Measurements from ENCODE around the gene C12orf57.

C12orf57 gene

GRCh38 chr12:6917491-6918231 is 26.2 kb upstream of the C12orf57 start:
- DNase-seq (ENCODE audit: low read depth): no peak

DNA sequence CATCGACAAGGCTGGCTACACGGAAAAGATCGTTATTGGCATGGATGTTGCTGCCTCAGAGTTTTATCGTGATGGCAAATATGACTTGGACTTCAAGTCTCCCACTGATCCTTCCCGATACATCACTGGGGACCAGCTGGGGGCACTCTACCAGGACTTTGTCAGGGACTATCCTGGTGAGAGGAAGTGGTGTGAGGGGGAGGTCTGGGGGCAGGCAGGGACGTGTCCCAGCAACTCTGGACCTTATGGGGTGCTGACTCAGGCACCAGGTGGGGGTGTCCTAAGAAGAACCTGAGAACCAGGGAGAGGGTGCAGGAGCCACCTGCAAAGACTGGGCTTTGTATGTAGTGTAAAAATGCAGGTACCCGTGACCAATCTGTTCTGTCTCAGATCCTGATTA is 24.2 kb upstream of the C12orf57 start:
- DNase-seq (ENCODE audit: low read depth): no peak

GRCh38 chr12:6921539-6921938 is 22.3 kb upstream of the C12orf57 start:
- DNase-seq (ENCODE audit: low read depth): no peak

DNA sequence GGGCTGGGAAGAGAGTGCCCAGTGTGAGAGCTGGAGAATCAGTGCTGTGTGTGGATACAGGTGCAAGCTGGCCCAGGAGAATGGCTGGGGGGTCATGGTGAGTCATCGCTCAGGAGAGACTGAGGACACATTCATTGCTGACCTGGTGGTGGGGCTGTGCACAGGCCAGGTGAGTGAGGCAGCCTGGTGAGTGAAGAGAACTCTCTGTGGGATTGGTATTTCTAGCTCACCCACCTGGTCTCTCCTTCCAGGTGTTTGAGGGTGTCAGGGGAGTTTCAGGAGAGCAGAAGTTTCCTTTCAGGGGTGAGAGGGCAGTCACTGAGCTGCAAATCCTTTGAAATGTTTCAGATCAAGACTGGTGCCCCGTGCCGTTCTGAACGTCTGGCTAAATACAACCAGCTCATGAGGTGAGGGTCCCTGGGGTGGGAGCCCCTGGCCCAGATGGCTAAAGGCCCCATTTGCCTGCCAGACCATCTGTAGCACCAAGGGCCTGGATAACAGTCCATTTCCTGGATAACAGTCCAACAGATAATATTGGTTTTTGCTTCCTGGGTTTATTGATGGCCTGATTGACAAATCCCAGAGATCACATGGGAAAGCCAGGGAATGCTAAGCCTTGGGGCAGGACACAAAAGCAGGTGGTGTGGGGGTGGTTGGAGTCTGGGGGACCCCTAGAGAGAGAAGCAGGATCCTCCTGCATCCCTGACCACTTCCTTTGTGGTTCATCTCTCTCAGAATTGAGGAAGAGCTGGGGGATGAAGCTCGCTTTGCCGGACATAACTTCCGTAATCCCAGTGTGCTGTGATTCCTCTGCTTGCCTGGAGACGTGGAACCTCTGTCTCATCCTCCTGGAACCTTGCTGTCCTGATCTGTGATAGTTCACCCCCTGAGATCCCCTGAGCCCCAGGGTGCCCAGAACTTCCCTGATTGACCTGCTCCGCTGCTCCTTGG is 21.6 kb upstream of the C12orf57 start:
- no peak for DNase-seq (ENCODE audit: low read depth)

DNA sequence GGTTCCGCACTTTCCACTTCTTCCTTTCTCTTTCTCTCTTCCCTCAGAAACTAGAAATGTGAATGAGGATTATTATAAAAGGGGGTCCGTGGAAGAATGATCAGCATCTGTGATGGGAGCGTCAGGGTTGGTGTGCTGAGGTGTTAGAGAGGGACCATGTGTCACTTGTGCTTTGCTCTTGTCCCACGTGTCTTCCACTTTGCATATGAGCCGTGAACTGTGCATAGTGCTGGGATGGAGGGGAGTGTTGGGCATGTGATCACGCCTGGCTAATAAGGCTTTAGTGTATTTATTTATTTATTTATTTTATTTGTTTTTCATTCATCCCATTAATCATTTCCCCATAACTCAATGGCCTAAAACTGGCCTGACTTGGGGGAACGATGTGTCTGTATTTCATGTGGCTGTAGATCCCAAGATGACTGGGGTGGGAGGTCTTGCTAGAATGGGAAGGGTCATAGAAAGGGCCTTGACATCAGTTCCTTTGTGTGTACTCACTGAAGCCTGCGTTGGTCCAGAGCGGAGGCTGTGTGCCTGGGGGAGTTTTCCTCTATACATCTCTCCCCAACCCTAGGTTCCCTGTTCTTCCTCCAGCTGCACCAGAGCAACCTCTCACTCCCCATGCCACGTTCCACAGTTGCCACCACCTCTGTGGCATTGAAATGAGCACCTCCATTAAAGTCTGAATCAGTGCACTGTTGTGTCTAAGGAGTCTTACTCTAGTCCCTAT is 20.7 kb upstream of the C12orf57 start:
- no peak for DNase-seq (ENCODE audit: low read depth)

DNA sequence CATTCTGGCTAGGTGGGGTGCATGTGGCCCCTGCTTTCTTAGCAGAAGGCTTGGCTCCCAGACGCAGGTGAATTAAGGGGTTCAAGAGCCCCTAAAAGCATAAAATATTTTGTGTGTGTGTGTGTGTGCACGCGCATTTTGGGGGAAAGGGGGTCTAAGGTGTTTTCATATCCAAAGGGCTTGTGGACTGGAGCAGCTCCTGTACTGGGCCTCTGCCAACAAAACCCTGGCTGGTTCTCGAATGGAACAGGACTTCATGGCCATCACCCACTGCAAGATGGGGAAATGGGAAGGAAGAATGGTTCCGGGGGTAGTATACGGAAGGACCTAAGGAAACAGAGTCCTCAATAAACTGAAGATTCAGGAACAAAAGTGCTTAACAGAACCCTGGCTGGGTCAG is 20.0 kb upstream of the C12orf57 start:
- no peak for DNase-seq (ENCODE audit: low read depth)

DNA sequence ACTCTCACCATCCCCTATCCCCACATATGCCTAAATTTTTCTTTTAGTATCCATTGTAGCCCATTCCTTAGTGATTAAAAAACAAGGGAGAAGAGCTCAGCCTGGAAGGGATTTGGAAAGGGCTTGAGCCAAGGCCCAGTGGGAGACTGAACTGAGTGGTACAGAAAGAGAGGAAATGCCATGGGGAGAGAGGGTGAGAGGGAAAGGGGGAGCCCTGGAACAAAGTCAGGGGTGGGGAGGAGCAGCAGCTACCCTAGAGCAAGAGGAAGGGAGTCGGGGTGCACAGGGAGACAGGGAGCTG is 18.6 kb upstream of the C12orf57 start:
- no peak for DNase-seq (ENCODE audit: low read depth)

DNA sequence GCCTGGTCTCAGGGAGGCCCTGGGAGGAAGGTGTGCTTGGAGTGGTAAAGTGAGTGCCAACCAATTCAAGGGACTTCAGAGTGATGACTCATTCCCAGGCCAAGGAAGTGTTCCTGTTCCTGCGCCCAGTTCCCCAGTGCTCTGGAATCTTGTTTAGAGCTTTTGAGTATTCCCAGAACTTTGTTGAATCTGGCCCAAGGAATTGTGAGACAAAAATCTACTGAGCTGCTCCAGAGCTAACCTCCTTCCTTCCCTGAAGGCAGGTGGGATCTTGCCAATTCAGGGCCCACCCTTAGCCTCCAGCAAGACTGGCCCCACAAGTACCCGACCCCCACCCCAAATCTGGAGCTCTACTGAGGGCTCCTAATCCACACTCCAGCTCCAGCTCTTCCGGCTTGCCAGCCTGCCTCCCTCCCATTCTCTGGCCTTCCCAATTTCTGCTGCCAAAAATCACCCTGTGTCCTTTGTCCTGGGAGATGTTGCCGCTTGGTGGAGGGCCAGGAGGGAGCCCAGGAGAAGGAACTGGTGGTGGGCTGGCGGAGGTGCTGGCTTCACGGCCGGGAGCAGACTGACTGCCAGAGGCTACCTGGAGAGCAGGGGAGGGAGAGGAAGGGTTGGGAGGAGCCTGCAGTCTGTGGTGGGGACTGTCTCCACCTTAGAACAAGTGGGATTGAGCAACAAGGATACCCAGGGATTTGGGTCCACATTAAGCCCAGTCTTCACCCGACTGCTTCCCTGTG is 18.1 kb upstream of the C12orf57 start:
- no peak for DNase-seq (ENCODE audit: low read depth)

DNA sequence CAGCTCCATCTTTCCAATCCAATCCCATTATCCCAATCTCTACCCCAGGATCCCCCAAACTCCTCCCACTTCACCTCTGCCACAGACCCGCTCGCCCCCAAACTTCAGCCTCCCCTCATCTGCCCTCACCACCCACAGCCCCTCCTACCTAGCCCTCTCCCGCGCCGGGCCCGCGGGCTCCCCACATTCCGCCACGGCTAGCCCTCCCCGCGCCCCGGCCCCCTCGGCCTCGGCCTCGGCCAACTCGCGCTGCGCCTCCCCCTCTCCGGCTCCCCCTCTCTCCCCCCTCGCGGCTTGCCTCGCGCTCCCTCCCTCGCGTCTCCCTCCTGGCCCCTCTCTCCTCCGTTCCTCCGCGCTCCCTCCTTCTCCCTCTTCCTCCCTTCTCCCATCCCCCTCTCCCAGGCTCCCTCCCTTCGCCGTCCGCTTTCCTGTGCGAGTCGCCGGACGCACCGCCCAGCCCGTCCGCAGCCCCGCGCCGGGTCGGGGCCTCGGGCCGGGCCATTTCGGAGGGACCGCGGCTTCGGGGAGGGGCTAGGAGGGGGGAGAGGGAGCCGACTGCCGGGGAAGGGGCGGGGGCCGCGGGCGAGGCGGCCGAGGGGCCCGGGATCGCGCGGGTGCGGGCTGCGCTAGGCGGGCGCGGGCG is 16.3 kb upstream of the C12orf57 start, which contains the start of gene ATN1:
Gene ATN1 (plus strand): TSS at position 581 of the 643 bp plus-strand sequence. CDS start 6,043 bp downstream, outside the sequence.
- DNase-seq (ENCODE audit: low read depth): no peak

GRCh38 chr12:6928022-6928702 is 15.7 kb upstream of the C12orf57 start:
- DNase-seq (ENCODE audit: low read depth): no peak

DNA sequence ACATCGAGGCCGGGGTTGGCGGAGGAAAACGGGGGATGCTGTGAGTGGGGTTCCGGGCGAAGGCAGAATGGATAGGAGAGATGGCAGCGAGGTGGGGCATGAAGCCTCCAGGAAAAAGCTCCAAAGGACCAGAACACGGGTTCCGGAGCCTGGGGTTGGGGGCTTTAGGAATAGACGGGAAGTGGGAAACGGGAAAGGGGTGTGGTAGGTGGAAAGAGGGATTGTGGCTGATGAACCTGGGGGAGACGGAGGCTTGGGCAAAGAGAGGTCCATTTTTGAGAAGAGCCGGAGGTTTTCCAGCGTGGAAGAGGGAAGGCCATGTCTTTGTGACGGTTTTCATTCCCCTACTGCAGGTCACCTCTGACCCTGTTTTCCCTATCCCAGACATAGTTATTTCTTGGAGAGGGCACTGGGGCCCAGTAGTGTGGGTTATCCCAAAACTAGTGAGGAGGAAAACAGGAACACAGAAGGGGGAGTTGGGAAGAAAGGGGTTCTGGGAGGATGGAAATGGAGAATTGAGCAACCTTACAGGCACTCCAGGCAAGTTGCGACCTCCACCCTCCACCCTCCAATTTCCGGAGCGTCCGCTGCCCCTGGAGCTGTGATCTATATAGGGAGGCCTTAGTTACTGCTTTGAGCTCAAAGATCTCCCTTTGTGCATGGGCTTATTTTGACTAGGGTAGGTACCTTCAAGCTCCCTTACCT is 15.0 kb upstream of the C12orf57 start:
- DNase-seq (ENCODE audit: low read depth): no peak

DNA sequence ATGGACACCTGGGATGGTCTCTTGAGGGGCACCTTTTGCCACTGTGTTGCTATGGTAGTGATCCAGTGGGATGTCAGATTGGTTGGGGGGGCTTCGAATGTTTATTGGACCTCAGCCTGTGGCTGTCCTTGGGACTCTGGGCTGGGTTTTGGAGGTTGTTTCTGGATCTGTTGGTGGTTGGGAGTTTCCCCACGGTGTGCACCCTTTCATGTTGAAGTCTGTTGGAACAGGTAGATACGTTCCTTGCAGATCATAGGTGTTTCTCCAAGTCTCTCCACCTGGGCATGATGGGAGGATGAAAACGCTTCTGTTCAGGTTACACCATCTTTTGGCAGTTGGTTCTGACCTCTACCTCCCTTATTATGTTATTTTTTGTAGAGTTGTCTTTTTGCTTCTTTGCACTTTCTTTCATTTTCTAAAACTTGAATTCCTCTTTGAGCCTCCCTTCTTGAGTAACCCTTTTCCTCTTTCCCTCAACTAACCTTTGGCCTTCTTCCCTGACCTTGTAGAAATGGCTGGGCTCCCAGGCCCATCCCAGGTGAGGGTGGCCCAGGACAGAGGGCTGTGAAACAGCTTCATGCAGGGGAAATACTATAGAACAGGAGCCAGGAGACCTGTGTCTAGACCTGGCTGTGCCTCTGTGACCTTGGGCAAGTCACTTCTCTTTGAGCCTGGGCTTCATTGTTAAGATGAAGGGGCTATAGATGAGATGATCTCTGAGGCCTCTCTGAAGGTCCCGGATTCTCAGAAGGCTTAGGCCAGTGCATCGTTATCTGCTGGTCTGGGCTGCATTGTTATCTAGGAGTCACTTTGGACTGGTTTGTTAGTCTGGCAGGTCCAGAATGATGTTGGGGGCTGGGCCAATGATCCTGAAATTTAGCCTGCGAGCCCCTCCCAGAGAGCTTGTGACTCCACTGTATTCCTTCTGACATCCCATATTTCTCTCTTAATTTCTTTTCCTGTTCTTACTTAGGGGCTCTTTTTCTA is 14.1 kb upstream of the C12orf57 start:
- no peak for DNase-seq (ENCODE audit: low read depth)

DNA sequence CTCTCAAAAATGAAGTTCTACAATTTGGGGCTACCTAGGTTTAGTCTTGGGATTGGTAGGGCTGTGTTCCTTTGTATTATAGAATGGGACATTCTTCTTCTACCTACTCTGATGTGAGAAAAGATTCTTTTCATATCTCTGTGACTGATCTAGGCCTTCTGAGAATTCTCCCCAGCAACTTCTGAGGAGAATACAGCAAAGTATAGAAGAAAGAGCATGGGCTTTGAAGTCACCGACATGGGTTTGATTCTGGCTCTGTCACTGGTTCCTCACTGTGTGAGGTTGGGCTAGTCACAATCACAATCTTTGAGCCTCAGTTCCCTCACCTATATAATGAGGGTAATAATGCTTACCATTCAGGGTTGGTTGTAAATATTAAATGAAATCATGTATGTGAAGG is 11.1 kb upstream of the C12orf57 start:
- DNase-seq (ENCODE audit: low read depth): no peak

GRCh38 chr12:6934110-6934509 is 9.7 kb upstream of the C12orf57 start:
- no peak for DNase-seq (ENCODE audit: low read depth)

DNA sequence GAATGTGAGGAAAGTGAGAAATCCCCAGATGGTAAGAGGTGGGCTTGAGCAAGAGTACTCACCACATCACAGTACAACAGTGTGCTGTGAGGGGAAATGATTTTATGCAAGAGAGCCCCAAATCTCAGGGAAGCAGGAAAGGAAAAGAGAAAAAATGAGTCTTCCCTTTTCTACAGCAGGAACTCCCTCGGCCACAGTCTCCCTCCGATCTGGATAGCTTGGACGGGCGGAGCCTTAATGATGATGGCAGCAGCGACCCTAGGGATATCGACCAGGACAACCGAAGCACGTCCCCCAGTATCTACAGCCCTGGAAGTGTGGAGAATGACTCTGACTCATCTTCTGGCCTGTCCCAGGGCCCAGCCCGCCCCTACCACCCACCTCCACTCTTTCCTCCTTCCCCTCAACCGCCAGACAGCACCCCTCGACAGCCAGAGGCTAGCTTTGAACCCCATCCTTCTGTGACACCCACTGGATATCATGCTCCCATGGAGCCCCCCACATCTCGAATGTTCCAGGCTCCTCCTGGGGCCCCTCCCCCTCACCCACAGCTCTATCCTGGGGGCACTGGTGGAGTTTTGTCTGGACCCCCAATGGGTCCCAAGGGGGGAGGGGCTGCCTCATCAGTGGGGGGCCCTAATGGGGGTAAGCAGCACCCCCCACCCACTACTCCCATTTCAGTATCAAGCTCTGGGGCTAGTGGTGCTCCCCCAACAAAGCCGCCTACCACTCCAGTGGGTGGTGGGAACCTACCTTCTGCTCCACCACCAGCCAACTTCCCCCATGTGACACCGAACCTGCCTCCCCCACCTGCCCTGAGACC is 8.2 kb upstream of the C12orf57 start:
- DNase-seq (ENCODE audit: low read depth): no peak

DNA sequence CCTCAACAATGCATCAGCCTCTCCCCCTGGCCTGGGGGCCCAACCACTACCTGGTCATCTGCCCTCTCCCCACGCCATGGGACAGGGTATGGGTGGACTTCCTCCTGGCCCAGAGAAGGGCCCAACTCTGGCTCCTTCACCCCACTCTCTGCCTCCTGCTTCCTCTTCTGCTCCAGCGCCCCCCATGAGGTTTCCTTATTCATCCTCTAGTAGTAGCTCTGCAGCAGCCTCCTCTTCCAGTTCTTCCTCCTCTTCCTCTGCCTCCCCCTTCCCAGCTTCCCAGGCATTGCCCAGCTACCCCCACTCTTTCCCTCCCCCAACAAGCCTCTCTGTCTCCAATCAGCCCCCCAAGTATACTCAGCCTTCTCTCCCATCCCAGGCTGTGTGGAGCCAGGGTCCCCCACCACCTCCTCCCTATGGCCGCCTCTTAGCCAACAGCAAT is 7.6 kb upstream of the C12orf57 start:
- no peak for DNase-seq (ENCODE audit: low read depth)

GRCh38 chr12:6936636-6937480 is 7.0 kb upstream of the C12orf57 start:
- DNase-seq (ENCODE audit: low read depth): no peak

Measured in activated T-helper 1 cell treated with Interleukin-2 at 50 U/mL for 16 hours (primary cell).